Activated CD4-positive, CD25-positive, alpha-beta regulatory T cell treated with anti-CD3 and anti-CD28 coated beads, Interleukin-2, amount 50 U/mL, for 16 hours (primary cell): ENCODE measurements around the gene CHTF18.
"Not testable (repeated sequence)": the region's sequence is repeated elsewhere in the genome, so short reads cannot be mapped to it uniquely, and the experiment has no call there.

ENCODE experiments used
- DNase-seq: peaks from one replicate; pipeline ENCODE4 v3.0.0-alpha.2; 2020; ENCODE audit warnings: low read depth, low spot score

CHTF18 gene

GRCh38 chr16:788399-789126 is at the start of gene CHTF18:
CHTF18 (plus strand) TSS chr16:788620; CDS start chr16:788685, 65 bp downstream.
- DNase-seq: peak; percentile 85

- no peak for DNase-seq
Observed at GRCh38 chr16:739560-740458, 48.6 kb upstream of the CHTF18 start.

- no peak for DNase-seq
Observed at GRCh38 chr16:740459-740763, 48.0 kb upstream of the CHTF18 start.

GRCh38 chr16:740764-741505 is 47.5 kb upstream of the CHTF18 start, which contains the start of gene CIAO3:
CIAO3 (minus strand) TSS chr16:740997; CDS start chr16:740985, 12 bp downstream.
- DNase-seq: peak; percentile 86

GRCh38 chr16:741986-742629 is 46.3 kb upstream of the CHTF18 start:
- DNase-seq: no peak

- not testable (repeated sequence) for DNase-seq
Observed at GRCh38 chr16:742894-743293, 45.5 kb upstream of the CHTF18 start.

- no peak for DNase-seq
Observed at GRCh38 chr16:743794-744500, 44.5 kb upstream of the CHTF18 start.

GRCh38 chr16:745739-746138 is 42.7 kb upstream of the CHTF18 start:
- no peak for DNase-seq

GRCh38 chr16:746637-747036 is 41.8 kb upstream of the CHTF18 start:
- DNase-seq: no peak

- DNase-seq: no peak
Observed at GRCh38 chr16:747978-748746, 40.3 kb upstream of the CHTF18 start.

- DNase-seq: no peak
Observed at GRCh38 chr16:749010-749409, 39.4 kb upstream of the CHTF18 start.

- DNase-seq: no peak
Observed at GRCh38 chr16:750485-750884, 37.9 kb upstream of the CHTF18 start.

GRCh38 chr16:751152-752006 is 37.0 kb upstream of the CHTF18 start:
- DNase-seq: no peak

GRCh38 chr16:752007-752312 is 36.5 kb upstream of the CHTF18 start:
- no peak for DNase-seq

GRCh38 chr16:754121-754607 is 34.3 kb upstream of the CHTF18 start:
- not testable (repeated sequence) for DNase-seq

- no peak for DNase-seq
Observed at GRCh38 chr16:754656-755055, 33.8 kb upstream of the CHTF18 start.

GRCh38 chr16:756428-756827 is 32.0 kb upstream of the CHTF18 start:
- DNase-seq: no peak

GRCh38 chr16:759110-759910 is 29.1 kb upstream of the CHTF18 start:
- no peak for DNase-seq
